Mucosa of gallbladder (tissue), 1 donor: ENCODE results near the gene ISYNA1. TPM values are rescaled to one million over a fixed set of nuclear protein-coding genes. Genes with fewer than 3 reads are reported as not detected.
"Not testable (repeated sequence)": the region's sequence is repeated elsewhere in the genome, so short reads cannot be mapped to it uniquely, and the experiment has no call there.

Experiments
- DNase-seq: peaks from one replicate; pipeline ENCODE4 v3.0.0-alpha.2; 2020; ENCODE audit warnings: low spot score
- total RNA-seq: library from RNA; stranded (reverse); gene quantifications from one replicate; pipeline ENCODE4 v1.2.1, GENCODE V29; 2021
- donor health status: DM: no; HTN: no; CAD: no.

ISYNA1 gene
- total RNA-seq, 1 donor from 2014 or later = 37.1 TPM

DNA sequence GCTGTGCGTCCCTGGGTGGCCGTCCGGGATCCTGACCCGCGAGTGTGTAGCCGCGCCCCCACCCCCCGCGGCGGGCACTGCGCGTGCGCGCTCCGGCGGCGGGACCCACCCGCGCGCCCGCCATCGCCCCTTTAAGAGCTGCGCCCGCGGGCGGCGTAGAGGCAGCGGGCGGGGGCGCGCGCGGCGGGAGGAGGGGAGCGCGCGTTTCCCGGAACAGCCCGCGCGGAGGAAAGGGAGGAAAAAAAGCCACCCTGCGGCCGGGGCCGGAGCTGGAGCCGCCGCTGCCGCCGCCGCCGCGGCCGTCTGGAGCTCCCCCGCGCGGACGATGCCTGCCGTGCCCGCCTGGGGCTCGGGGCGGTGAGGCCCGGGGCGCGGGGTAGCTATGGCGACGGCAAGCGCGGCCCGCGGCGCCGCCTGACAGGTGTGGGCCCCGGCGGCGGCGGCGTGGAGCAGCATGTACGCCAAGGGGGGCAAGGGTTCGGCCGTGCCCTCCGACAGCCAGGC, 18.7 kb downstream of the ISYNA1 start, which contains the start of gene SSBP4:
Gene SSBP4, plus strand, starts transcription at position 204 of the 504 bp plus-strand sequence. Its CDS starts 251 bp downstream, at position 455.
- peak; percentile 69 for DNase-seq

DNA sequence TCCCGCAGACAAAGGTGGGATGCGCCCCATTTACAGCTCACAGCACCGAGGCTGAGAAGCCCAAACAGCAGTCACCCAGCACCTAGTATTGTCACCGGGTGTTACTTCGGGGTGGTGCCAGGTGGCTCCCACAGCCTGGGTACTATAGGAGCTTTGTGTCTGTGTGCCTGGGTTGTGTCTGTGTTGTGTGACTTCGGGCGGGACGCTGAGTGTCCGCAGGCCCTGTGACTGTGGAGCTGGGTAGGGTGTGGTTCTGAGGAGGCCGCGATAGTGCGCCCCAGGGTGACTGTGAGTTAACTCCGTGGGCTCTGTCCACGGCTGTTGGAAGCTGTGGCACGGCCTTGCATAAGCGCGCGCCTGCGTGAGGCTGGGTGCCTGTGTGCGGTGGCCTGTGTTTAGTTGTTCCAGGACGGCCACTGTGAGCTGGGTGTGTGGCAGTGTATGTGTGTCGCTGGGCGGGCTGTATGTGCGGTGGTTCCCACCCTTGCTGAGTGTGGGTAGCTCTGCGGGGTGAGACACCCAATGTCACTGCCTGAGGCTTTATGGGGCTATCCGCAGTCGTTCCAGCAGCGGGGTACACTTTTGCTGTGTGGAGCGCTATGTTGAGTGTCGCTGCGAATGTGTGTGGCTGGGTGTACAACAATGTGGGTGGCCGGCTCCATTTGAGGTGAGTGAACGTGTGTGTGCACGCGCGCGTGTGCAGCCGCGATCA, 19.3 kb downstream of the ISYNA1 start:
- no peak for DNase-seq

DNA sequence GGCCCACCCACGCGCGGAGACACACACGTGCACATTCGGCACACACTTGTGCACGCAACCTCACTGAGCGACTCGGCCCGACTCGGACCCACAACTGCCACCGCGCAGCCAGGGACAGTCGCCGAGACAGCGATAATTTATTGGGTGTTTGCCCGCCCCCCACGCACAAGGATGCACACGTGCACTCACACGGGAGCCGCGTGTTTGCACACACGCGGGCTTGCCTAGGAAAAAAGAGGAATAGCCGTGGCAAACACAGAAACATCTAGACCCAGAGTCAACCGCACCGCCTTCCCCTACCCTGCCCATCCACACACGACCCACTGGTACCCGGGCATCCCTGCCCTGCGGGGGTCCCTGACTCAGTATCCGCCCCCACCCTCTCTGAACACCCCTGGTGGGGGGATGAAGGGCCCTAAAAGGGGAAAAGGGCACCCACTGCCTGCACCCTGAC, 19.9 kb downstream of the ISYNA1 start:
- peak; percentile 54 for DNase-seq

DNA sequence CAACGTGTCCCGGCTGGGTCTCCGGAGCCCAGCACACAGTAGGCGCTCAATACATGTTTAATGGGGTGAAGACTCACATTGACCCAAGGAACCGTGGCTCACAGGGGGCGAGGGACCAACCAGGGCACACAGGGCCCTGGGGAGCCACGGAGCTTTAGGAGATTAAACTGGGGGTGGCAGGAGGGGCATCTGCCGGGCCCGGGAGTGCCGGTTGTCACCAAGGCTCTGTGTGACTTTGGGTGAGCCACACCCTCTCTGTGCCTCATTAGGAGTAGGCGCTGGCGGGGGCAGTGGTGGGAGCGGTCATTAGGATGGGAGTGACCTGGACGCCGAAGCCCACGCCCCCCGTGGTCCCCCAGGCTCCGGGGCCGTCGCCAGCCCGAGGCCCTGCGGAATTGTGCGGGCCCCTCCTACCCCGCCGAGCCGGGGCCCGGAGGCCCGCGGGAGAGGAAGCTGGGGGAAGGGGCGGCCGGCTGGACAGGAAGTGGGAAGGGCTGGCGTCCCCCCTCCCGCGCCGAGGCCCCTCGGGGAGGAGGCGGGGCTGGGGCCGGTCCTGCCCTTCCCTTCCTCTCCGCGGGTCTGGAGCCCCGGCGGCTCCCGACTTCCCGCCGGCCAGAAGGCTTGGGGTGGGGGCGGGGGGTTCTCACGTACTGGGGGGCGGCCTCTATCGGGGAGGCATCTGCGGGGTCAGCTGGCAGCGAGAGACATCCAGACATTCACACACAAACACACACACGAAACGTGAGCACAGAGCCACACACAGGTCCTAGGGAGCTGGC, 20.5 kb downstream of the ISYNA1 start:
- DNase-seq = peak; percentile 70

DNA sequence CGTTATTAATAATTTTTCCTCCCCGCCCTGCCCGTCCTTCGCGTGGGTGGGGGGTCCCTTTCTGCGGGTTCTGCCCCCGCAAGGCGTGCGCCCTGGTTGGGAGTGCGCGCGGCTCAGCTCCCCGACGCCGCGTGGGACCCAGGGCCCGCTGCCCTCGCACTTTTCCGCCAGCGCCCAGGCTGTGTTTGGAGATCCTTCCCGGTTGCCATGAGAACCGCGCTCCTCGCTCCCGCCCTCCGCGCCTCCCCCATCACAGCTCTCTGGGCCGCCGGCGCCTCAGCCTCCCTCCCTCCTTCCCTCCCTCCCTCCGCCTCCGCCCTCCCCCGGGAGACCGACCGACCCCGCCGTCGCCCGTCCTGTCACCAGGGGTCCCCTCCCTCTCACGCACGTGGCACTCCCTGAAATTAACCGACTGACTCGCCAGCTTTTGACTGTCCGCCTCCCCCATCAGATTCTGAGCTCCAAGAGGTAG, 21.1 kb downstream of the ISYNA1 start:
- peak; percentile 85 for DNase-seq

DNA sequence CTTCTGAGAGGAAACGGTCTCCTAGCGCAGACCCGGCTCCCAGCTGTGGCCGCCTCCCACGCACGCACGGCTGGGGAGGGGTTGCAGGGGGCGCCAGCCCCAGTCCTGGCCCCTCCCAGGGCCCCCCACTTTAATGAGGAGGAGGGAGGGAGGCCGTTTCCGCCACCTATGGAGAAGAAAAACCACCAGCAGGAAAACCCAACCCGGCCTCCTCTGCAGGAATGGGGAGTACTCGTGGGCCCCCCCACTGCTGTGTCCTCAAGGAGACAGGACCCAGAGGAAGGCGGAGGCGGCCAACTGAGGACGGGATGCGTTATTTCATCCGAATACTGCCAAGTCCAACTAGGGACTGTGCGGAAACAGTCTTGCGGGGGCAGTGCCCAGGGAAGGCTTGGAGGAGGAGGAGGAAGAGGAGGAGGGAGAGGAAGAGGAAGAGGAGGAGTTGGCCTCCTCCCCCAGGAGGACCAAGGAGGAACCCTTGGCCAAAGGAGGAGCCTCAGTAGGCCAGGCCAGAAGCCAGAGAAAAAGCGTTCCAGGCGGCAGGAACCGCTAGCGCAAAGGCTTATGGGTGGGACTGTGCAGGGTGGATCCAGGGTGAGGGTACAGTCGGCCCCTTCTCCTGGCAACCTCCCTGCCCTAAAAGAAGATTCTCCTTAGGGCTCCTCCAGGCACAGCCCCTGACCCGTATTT, 22.6 kb downstream of the ISYNA1 start:
- DNase-seq = peak; percentile 66

DNA sequence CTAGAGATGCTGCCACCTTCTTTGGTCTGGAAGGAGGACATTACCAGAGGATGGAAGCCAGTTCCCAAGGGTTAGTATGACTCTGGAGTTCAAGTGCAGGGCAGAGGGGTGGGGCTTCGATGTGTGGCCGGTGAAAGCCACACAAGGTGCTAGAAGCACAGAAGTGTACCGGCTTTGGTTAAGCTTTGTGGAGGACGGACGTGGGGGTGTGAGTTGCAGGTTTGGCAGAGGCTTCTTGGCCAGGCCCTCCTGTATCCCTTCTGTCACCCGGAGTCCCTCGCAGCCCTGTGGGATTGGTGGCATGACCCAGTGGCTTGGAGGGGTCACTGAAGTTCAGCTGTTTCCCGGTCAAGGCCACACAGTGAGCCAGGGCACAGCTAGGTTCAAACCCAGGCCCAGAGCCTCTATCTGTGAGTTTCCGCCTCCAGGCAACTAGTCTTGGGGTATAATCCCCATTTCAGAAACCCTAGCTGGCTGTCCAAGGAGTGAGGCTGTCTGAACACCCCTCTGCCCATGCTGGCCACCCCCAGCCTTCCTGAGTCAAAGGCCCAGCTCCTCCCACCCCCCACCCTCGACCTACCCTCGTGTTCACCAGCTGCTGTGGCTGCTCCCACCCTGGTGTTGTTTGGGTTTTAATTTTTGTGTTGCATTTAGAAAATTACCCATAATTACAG, 23.3 kb downstream of the ISYNA1 start:
- DNase-seq = no peak

DNA sequence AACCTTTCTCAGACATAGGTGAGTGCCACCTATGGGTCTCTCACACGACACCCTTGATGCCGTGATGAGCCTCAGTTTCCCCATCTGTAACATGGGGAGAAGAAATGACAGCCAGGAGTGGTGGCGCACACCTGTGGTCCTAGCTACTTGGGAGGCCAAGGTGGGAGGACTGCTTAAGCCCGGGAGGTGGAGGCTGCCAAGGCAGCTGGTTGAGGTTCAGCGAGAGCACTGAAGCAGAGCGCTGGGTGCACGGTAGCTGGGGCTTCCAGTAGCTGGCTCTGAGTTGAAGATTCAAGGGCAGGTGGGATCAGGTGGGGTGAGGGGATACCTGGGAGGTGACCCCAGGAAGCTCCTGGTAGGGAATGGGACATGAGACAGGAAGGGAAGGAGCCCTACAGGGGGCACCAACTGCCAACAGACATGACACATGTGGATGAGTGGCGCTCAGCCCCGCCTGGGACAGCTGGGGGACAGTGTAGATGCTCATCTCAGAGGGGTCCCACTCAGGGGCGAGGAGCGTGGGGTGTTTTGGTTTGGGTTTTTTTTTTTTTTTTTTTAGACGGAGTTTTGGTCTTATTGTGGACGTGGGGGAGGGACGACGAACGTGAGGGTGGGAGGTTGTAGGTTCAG, 25.2 kb downstream of the ISYNA1 start:
- DNase-seq = no peak

DNA sequence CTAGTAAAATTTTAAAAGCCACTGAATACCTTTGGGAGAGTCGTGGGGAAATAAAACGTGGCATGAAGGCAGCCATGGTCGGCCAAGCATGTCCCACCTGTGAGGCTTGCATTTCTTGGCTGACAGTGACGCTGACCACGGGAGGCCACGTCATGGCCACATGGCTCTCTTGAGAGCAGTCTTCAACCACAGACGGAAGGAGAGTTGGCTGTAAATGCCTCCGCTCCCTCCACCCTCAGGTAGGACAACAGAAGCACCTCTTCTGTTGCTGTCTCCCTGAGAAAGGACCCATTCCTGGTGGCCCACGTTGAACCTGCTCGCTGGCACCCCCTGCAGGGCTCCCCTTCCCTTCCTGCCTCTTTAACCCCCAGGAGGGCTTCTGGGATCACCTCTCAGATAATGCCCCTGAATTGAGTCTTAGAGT, 29.9 kb downstream of the ISYNA1 start:
- no peak for DNase-seq

DNA sequence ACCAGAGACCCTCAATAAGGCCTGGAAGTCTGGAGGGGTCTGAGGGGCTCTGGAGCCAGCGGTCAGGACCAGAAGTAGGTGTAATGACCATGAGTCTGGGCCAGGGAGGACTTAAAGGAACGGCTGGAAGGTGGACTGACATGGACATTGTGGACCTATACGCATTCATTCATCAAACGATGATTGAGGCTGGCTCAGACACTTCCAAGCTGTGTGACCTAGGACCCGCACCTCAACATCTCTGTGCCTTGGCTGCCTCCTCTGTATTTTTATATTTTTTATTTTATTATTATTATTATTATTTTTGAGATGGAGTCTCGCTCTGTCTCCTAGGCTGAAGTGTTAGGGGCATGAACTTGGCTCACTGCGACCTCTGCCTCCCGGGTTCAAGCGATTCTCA, 31.2 kb downstream of the ISYNA1 start:
- no peak for DNase-seq

DNA sequence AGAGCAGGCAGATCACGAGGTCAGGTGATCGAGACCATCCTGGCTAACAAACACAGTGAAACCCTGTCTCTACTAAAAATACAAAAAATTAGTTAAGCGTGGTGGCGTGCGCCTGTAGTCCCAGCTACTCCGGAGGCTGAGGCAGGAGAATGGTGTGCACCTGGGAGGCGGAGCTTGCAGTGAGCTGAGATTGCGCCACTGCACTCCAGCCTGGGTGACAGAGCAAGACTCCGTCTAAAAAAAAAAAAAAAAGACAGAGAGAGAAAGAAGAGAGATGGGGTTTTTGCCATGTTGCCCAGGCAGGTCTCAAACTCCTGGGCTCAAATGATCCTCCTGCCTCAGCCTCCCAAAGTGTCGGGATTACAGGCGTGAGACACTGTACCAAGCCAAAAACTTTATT, 32.2 kb downstream of the ISYNA1 start:
- not testable (repeated sequence) for DNase-seq

DNA sequence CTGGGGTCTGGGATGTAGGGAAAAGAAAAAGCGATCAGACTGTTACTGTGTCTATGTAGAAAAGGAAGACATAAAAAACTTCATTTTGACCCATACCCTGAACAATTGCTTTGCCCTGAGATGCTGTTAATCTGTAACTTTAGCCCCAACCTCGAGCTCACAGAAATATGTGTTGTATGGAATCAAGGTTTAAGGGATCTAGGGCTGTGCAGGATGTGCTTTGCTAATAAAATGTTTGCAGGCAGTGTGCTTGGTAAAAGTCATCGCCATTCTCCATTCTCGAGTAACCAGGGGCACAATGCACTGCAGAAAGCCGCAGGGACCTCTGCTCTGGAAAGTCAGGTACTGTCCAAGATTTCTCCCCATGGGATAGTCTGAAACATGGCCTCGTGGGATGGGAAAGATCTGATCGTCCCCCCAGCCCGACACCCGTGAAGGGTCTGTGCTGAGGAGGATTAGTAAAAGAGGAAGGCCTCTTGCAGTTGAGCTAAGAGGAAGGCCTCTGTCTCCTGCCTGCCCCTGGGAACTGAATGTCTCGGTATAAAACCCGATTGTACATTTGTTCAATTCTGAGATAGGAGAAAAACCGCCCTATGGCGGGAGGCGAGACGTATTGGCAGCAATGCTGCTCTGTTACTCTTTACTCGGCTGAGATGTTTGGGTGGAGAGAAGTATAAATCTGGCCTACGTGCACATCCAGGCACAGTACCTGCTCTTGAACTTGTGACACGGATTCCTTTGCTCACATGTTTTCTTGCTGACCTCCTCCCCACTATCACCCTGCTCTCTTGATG, 35.3 kb downstream of the ISYNA1 start:
- DNase-seq = peak; percentile 77

DNA sequence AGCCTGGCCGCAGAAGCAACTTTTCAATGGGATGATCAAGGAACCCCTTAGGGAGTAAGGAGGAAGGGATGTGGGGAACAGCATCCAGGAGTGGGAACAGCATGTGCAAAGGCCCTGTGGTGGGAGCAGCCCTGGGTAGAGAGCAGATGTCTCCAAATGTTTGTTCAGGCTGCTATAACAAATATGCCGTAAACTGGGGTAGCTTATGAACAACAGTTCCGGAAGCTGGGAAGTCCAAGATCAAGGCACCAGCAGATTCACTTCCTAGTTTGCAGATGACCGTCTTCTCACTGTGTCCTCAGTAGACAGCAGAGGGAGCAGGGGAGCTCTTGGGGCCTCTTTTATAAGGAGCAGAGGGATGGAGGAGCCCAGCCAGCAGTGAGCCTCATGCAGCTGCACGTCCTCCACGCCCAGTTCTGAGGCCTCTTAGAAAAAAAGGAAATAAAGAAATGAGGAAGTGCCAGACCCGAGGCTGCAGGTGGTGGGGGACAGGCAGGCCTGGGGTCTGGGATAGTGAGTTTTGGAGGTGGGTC, 36.3 kb downstream of the ISYNA1 start:
- DNase-seq = peak; percentile 84

DNA sequence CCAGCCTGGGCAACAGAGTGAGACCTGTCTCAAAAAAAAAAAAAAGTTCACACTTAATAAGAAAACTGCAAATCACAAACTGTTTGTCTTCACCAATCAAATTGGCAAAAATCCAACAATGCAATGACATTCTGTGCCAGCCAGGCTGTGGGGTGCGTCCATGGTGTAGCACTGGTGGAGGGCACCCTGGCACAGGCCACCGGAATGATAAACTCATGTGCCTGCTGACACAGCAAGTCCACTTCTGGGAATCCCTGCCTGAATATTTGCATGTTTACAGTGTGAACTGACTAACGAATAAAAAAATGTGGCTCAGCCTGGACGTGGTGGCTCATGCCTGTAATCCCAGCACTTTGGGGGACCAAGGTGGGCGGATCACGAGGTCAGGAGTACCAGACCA, 38.9 kb downstream of the ISYNA1 start:
- peak; percentile 90 for DNase-seq

DNA sequence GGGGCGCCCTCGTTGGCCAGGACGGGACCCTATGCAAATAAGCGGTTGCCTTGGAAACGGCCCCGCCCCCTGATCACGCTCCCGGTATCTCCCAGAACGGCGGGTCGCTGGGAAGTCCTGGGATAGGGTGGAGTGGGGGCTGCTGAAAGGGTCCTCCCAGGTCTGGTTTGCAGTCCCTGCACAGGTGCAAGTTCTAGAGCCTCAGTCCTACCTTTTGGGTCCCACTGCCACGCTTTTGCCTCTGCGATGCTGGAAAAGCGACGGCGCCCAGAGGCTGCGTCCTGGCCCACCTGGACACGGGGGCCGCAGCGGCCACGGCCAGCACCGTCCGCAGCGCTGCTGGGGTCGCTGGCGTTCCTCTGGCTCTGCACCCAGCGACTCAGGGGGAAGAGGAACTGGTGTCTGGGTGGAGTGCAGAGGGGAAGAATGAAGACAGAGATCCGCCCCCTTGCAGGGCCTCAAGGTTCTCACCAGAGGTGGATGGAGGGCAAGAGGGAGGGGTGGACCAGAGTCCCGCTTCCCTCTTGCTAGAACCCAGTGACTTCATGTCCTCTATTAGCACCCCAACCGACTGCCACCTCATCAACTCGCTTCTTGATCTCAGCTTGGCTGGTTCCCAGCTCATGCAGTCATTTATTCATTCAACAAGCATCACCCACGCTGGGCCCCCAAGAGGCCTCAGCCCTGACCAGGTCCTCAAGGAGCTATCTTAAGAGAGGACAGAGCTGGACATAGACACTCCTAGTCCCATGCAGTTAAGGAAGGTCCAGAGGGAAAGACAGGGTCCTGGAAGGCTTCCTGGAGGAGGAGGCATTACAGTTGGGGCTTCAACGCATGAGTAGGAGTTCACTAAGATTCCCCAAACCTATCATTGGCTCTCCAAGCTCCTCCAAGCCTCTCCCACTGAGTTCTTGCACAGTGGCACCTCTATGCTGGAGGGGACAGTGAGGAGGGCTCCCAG, 40.4 kb downstream of the ISYNA1 start, which contains the start of gene LRRC25:
Gene LRRC25, minus strand, starts transcription at position 381 of the 961 bp plus-strand sequence. CDS start 659 bp downstream, outside the sequence.
- no peak for DNase-seq

DNA sequence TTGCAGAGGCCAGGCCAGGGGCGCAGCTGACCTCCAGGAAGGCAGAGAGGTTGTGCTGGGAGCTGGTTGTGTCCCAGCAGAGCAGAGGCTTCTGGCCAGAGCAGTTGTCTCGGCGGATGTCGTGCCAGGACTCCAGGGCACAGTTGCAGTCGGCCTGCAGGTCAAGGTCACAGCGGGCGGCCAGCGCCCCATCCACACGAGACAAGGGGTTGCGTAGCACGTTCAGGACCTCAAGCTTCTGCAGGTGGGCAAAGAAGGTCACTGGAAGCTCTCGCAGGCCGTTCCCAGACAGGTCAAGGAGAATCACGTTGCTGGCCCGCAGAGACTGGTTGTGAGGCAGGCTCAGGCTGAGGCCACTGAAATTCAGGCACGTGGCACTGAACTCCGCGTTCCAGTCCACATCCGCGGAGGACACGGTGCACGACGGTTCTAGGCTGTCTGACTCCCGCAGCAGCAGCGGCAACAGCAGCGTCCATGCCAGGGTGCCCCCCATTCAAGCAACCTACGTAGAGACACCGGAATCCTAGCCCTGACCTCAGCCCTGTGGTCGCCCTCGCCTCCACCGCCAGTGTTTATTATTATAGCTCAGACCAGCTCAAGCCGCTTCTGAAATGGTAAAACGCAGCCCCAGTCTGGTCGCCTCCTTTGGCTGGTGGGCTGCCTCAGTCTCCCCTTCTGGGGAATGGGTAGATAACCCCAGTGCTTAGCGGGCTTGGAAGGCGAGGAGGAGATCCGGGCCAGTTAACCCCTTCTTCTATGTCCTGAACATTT, 41.3 kb downstream of the ISYNA1 start:
- DNase-seq = no peak

DNA sequence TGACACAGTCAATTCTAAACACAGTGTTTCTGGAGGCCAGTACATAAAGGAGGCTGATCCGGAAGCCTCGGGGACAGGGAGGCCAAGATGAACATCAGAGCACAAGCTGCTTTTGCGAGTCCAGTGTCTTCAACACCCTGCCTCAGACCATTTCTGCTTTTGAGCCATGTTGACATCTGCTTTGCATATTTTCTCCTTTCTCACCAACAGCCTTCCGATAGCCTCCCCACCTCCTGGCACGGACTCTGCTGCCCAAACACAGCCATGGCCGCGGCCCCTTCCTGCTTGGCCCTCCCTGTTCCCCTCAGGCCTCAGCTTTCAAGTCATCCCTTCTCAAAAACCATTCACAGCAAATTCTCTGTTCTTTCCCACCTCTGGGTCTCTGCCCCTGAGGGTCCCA, 44.1 kb downstream of the ISYNA1 start:
- no peak for DNase-seq

DNA sequence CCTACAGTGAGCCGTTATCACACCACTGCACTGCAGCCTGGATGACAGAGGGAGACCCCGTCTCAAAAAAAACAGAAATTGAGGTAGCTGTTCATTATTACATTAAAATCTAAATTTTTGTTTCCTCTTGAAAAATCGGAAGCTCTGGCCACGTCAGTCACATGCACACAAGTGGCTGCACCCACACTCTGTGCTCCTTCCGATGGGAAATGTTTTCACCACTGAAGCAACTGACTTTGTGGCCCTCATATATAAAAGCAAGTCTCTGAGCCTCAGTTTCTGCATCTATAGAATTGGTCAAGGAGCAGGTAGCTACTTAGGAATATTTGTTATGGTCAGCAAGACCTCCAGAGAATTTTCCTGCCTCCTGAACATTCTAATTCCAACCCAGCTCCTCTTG, 45.0 kb downstream of the ISYNA1 start:
- DNase-seq = no peak
